ENCODE measurements around the gene SORL1-AS1.

The SORL1-AS1 gene

GRCh38 chr11:121426476-121427399 is 26.0 kb downstream of the SORL1-AS1 start:
- Histone ChIP-seq H3K36me3 (ENCODE audit: control insufficient read depth, insufficient read depth, low read length) (no peaks in the 10 kb centered on the region), H3K4me1 (ENCODE audit: control insufficient read depth, insufficient read depth, low read length) (peaks cover 2% of the 10 kb centered on the region), H3K9me3 (ENCODE audit: control insufficient read depth, low read depth, low read length) (no peaks in the 10 kb centered on the region), H3K27me3 (ENCODE audit: control insufficient read depth, insufficient read depth, low read length) (peaks cover 2% of the 10 kb centered on the region), H3K27ac (ENCODE audit: low read length) (no peak overlapping the region), H3K4me3 (ENCODE audit: low read length) (peak overlapping the region; percentile 20)
- peak in 1 of 2 donors; percentile 59 for DNase-seq
- 83% methylated on average over 2 of the region's 48 CpGs for WGBS (ENCODE audit: insufficient coverage, low lambda C conversion rate)

- no peaks in the 10 kb centered on the region for H3K9me3 ChIP-seq (ENCODE audit: control insufficient read depth, low read depth, low read length)
- no peak overlapping the region for H3K4me3 ChIP-seq (ENCODE audit: low read length)
- no peak for DNase-seq
- no CpG with 5 or more reads among the region's 5 CpGs for WGBS (ENCODE audit: insufficient coverage, low lambda C conversion rate)
- H3K27me3 ChIP-seq (ENCODE audit: control insufficient read depth, insufficient read depth, low read length) = peaks cover 2% of the 10 kb centered on the region
- no peak overlapping the region for H3K27ac ChIP-seq (ENCODE audit: low read length)
- H3K36me3 ChIP-seq (ENCODE audit: control insufficient read depth, insufficient read depth, low read length) = no peaks in the 10 kb centered on the region
- peaks cover 2% of the 10 kb centered on the region for H3K4me1 ChIP-seq (ENCODE audit: control insufficient read depth, insufficient read depth, low read length)
These were observed 26.9 kb downstream of the SORL1-AS1 start for GRCh38 chr11:121425828-121426227.

GRCh38 chr11:121422675-121423074 is 30.1 kb downstream of the SORL1-AS1 start:
- H3K9me3 ChIP-seq (ENCODE audit: control insufficient read depth, low read depth, low read length) = no peaks in the 10 kb centered on the region
- no peak for DNase-seq
- no peaks in the 10 kb centered on the region for H3K36me3 ChIP-seq (ENCODE audit: control insufficient read depth, insufficient read depth, low read length)
- 80% methylated on average over 1 of the region's 4 CpGs for WGBS (ENCODE audit: insufficient coverage, low lambda C conversion rate)
- no peak overlapping the region for H3K4me3 ChIP-seq (ENCODE audit: low read length)
- H3K27me3 ChIP-seq (ENCODE audit: control insufficient read depth, insufficient read depth, low read length) = peaks cover 2% of the 10 kb centered on the region
- peaks cover under 1% of the 10 kb centered on the region for H3K4me1 ChIP-seq (ENCODE audit: control insufficient read depth, insufficient read depth, low read length)
- H3K27ac ChIP-seq (ENCODE audit: low read length) = no peak overlapping the region

- H3K9me3 ChIP-seq (ENCODE audit: control insufficient read depth, low read depth, low read length) = no peaks in the 10 kb centered on the region
- H3K4me1 ChIP-seq (ENCODE audit: control insufficient read depth, insufficient read depth, low read length) = no peaks in the 10 kb centered on the region
- no peaks in the 10 kb centered on the region for H3K27me3 ChIP-seq (ENCODE audit: control insufficient read depth, insufficient read depth, low read length)
- no peak overlapping the region for H3K4me3 ChIP-seq (ENCODE audit: low read length)
- 63% methylated on average over 2 of the region's 4 CpGs for WGBS (ENCODE audit: insufficient coverage, low lambda C conversion rate)
- no peak overlapping the region for H3K27ac ChIP-seq (ENCODE audit: low read length)
- H3K36me3 ChIP-seq (ENCODE audit: control insufficient read depth, insufficient read depth, low read length) = no peaks in the 10 kb centered on the region
- DNase-seq = no peak
These were observed 31.4 kb downstream of the SORL1-AS1 start for GRCh38 chr11:121421149-121421901.

GRCh38 chr11:121420398-121420797 is 32.4 kb downstream of the SORL1-AS1 start:
- H3K4me1 ChIP-seq (ENCODE audit: control insufficient read depth, insufficient read depth, low read length) = no peaks in the 10 kb centered on the region
- H3K27ac ChIP-seq (ENCODE audit: low read length) = no peak overlapping the region

GRCh38 chr11:121419836-121420235 is 32.9 kb downstream of the SORL1-AS1 start:
- DNase-seq = no peak
- WGBS (ENCODE audit: insufficient coverage, low lambda C conversion rate) = 83% methylated on average over 1 of the region's 4 CpGs
- Histone ChIP-seq H3K27ac (ENCODE audit: low read length) (no peak overlapping the region), H3K36me3 (ENCODE audit: control insufficient read depth, insufficient read depth, low read length) (no peaks in the 10 kb centered on the region), H3K9me3 (ENCODE audit: control insufficient read depth, low read depth, low read length) (no peaks in the 10 kb centered on the region), H3K4me1 (ENCODE audit: control insufficient read depth, insufficient read depth, low read length) (no peaks in the 10 kb centered on the region), H3K27me3 (ENCODE audit: control insufficient read depth, insufficient read depth, low read length) (no peaks in the 10 kb centered on the region), H3K4me3 (ENCODE audit: low read length) (no peak overlapping the region)

More at GRCh38 chr11:121420398-121420797, 32.4 kb downstream of the SORL1-AS1 start:
- DNase-seq = no peak
- no peak overlapping the region for H3K4me3 ChIP-seq (ENCODE audit: low read length)
- no peaks in the 10 kb centered on the region for H3K36me3 ChIP-seq (ENCODE audit: control insufficient read depth, insufficient read depth, low read length)
- no peaks in the 10 kb centered on the region for H3K9me3 ChIP-seq (ENCODE audit: control insufficient read depth, low read depth, low read length)
- no CpG with 5 or more reads among the region's 2 CpGs for WGBS (ENCODE audit: insufficient coverage, low lambda C conversion rate)
- no peaks in the 10 kb centered on the region for H3K27me3 ChIP-seq (ENCODE audit: control insufficient read depth, insufficient read depth, low read length)

GRCh38 chr11:121418625-121419114 is 34.1 kb downstream of the SORL1-AS1 start:
- no peak for DNase-seq
- Histone ChIP-seq H3K4me1 (ENCODE audit: control insufficient read depth, insufficient read depth, low read length) (no peaks in the 10 kb centered on the region), H3K9me3 (ENCODE audit: control insufficient read depth, low read depth, low read length) (no peaks in the 10 kb centered on the region), H3K27ac (ENCODE audit: low read length) (no peak overlapping the region), H3K27me3 (ENCODE audit: control insufficient read depth, insufficient read depth, low read length) (no peaks in the 10 kb centered on the region), H3K4me3 (ENCODE audit: low read length) (no peak overlapping the region), H3K36me3 (ENCODE audit: control insufficient read depth, insufficient read depth, low read length) (no peaks in the 10 kb centered on the region)
- no CpG with 5 or more reads among the region's 7 CpGs for WGBS (ENCODE audit: insufficient coverage, low lambda C conversion rate)

- H3K36me3 ChIP-seq (ENCODE audit: control insufficient read depth, insufficient read depth, low read length) = no peaks in the 10 kb centered on the region
- H3K4me3 ChIP-seq (ENCODE audit: low read length) = no peak overlapping the region
- no peaks in the 10 kb centered on the region for H3K4me1 ChIP-seq (ENCODE audit: control insufficient read depth, insufficient read depth, low read length)
- 100% methylated on average over 1 of the region's 2 CpGs for WGBS (ENCODE audit: insufficient coverage, low lambda C conversion rate)
- H3K27me3 ChIP-seq (ENCODE audit: control insufficient read depth, insufficient read depth, low read length) = no peaks in the 10 kb centered on the region
- DNase-seq = no peak
- H3K27ac ChIP-seq (ENCODE audit: low read length) = no peak overlapping the region
- H3K9me3 ChIP-seq (ENCODE audit: control insufficient read depth, low read depth, low read length) = no peaks in the 10 kb centered on the region
These were observed 35.2 kb downstream of the SORL1-AS1 start for GRCh38 chr11:121417607-121418006.

GRCh38 chr11:121417055-121417551 is 35.7 kb downstream of the SORL1-AS1 start:
- WGBS (ENCODE audit: insufficient coverage, low lambda C conversion rate) = no CpG with 5 or more reads among the region's 7 CpGs
- Histone ChIP-seq H3K9me3 (ENCODE audit: control insufficient read depth, low read depth, low read length) (no peaks in the 10 kb centered on the region), H3K4me3 (ENCODE audit: low read length) (no peak overlapping the region), H3K36me3 (ENCODE audit: control insufficient read depth, insufficient read depth, low read length) (no peaks in the 10 kb centered on the region), H3K4me1 (ENCODE audit: control insufficient read depth, insufficient read depth, low read length) (peaks cover under 1% of the 10 kb centered on the region), H3K27ac (ENCODE audit: low read length) (no peak overlapping the region), H3K27me3 (ENCODE audit: control insufficient read depth, insufficient read depth, low read length) (no peaks in the 10 kb centered on the region)
- DNase-seq = peak in 1 of 2 donors; percentile 20

- Histone ChIP-seq H3K27me3 (ENCODE audit: control insufficient read depth, insufficient read depth, low read length) (no peaks in the 10 kb centered on the region), H3K4me3 (ENCODE audit: low read length) (no peak overlapping the region), H3K9me3 (ENCODE audit: control insufficient read depth, low read depth, low read length) (no peaks in the 10 kb centered on the region), H3K36me3 (ENCODE audit: control insufficient read depth, insufficient read depth, low read length) (no peaks in the 10 kb centered on the region), H3K4me1 (ENCODE audit: control insufficient read depth, insufficient read depth, low read length) (peaks cover 4% of the 10 kb centered on the region), H3K27ac (ENCODE audit: low read length) (no peak overlapping the region)
- DNase-seq = peak in 1 of 2 donors; percentile 17
- no CpG with 5 or more reads among the region's 1 CpG for WGBS (ENCODE audit: insufficient coverage, low lambda C conversion rate)
These were observed 36.9 kb downstream of the SORL1-AS1 start for GRCh38 chr11:121415856-121416255.
